HuH-7.5 (cell line): ENCODE results near the gene CYTH4.
"Not testable (repeated sequence)": the region's sequence is repeated elsewhere in the genome, so short reads cannot be mapped to it uniquely, and the experiment has no call there.

Source experiments
- DNase-seq: peaks from one replicate; pipeline ENCODE4 v3.0.0; 2011; ENCODE audit warnings: low spot score

The CYTH4 gene

GRCh38 chr22:37248251-37248650 lies 34.1 kb upstream of the CYTH4 start:
- no peak for DNase-seq

GRCh38 chr22:37249986-37250385 lies 32.3 kb upstream of the CYTH4 start:
- DNase-seq: no peak

- not testable (repeated sequence) for DNase-seq
Observed at GRCh38 chr22:37251836-37252235, 30.5 kb upstream of the CYTH4 start.

- no peak for DNase-seq
Observed at GRCh38 chr22:37253126-37253660, 29.1 kb upstream of the CYTH4 start.

- DNase-seq: no peak
Observed at GRCh38 chr22:37254209-37254866, 28.0 kb upstream of the CYTH4 start.

GRCh38 chr22:37254867-37255233 lies 27.5 kb upstream of the CYTH4 start:
- no peak for DNase-seq

- DNase-seq: no peak
Observed at GRCh38 chr22:37255558-37256006, 26.7 kb upstream of the CYTH4 start.

- no peak for DNase-seq
Observed at GRCh38 chr22:37256075-37256726, 26.1 kb upstream of the CYTH4 start.

GRCh38 chr22:37258005-37258752 lies 24.1 kb upstream of the CYTH4 start:
- DNase-seq: no peak

- no peak for DNase-seq
Observed at GRCh38 chr22:37258753-37259401, 23.4 kb upstream of the CYTH4 start.

GRCh38 chr22:37259540-37260029 lies 22.7 kb upstream of the CYTH4 start:
- no peak for DNase-seq

- DNase-seq: no peak
Observed at GRCh38 chr22:37260155-37260795, 22.0 kb upstream of the CYTH4 start.

GRCh38 chr22:37260901-37261336 lies 21.4 kb upstream of the CYTH4 start:
- peak; percentile 57 for DNase-seq

GRCh38 chr22:37262346-37262745 lies 20.0 kb upstream of the CYTH4 start:
- DNase-seq: no peak

GRCh38 chr22:37263966-37264887 lies 18.1 kb upstream of the CYTH4 start:
- no peak for DNase-seq

GRCh38 chr22:37266581-37267134 lies 15.7 kb upstream of the CYTH4 start:
- no peak for DNase-seq

GRCh38 chr22:37267135-37267587 lies 15.1 kb upstream of the CYTH4 start:
- no peak for DNase-seq

GRCh38 chr22:37267661-37268413 lies 14.5 kb upstream of the CYTH4 start:
- DNase-seq: no peak

GRCh38 chr22:37269936-37270678 lies 12.2 kb upstream of the CYTH4 start:
- no peak for DNase-seq
